GM12878 (cell line): ENCODE results near the gene ARMC9. TPM values are rescaled to one million over a fixed set of nuclear protein-coding genes. Genes with fewer than 3 reads are reported as not detected.

Experiments
- ATAC-seq: fragments of 200-7000 bp; cut with Tn5 transposase; 3 replicates; pipeline ENCODE4 v1.9.1; 2020; ENCODE audit warnings: mild to moderate bottlenecking, moderate library complexity
- BruUV-seq: library from RNA; stranded (reverse); fragments of 400-500 nt; replicated peaks from 2 replicates; lab custom pipeline; 2021; lab: Mats Ljungman, UMichigan
- CTCF ChIA-PET: fragments of 300-600 bp; sonication (Branson Sonifier 250); formaldehyde crosslinking; extraction: SDS; loops from one replicate; lab custom pipeline; 2021; ENCODE audit warnings: inconsistent platforms; lab: Yijun Ruan, JAX
- POLR2A ChIA-PET: fragments of 350-600 bp; formaldehyde crosslinking; extraction: SDS; loops from one replicate; lab custom pipeline; 2021; ENCODE audit warnings: inconsistent platforms; lab: Charles Lee
- RAD21 ChIA-PET: fragments of 300-600 bp; sonication (Branson Sonifier 250); formaldehyde crosslinking; loops from one replicate; lab custom pipeline; 2023; ENCODE audit warnings: antibody characterized with exemption; ENCODE audit not compliant: unreplicated experiment; lab: Charles Lee
- SMC1A ChIA-PET: fragments of 300-600 bp; sonication (Branson Sonifier 250); formaldehyde crosslinking; loops from one replicate; lab custom pipeline; 2023; ENCODE audit not compliant: unreplicated experiment, uncharacterized antibody; lab: Charles Lee
- DNase-seq: peaks from one replicate; pipeline ENCODE4 v3.0.0-alpha.2; 2011; ENCODE audit warnings: low read depth, low spot score
- FAIRE-seq: peaks from 3 replicates; lab custom pipeline; 2011; peaks lifted over from hg19 to GRCh38; lab: Jason Lieb, UNC
- H2AFZ ChIP-seq: 2 replicates; pipeline ENCODE4 v1.6.0; 2011; ENCODE audit warnings: low read depth, low read length, control low read depth; ENCODE audit not compliant: control insufficient read depth
- H3K27ac ChIP-seq: 2 replicates; pipeline ENCODE4 v1.5.1; 2011; ENCODE audit warnings: control low read depth; ENCODE audit not compliant: control insufficient read depth, insufficient read depth
- H3K27me3 ChIP-seq, 2 experiments: replicated peaks in 1 of 2; 2 replicates each; pipeline versions ENCODE4 v1.6.0 to v1.6.1; 2011; ENCODE audit warnings: low read length in 1 of 2; ENCODE audit not compliant: control insufficient read depth in 2 of 2, insufficient read depth in 2 of 2
- H3K36me3 ChIP-seq, 2 experiments: 2 replicates each; pipeline ENCODE4 v1.5.1; 2011; ENCODE audit warnings: low read length in 1 of 2; ENCODE audit not compliant: control insufficient read depth in 2 of 2, insufficient read depth in 2 of 2
- H3K4me1 ChIP-seq: 2 replicates; pipeline ENCODE4 v1.6.1; 2011; ENCODE audit warnings: mild to moderate bottlenecking, low read length, moderate library complexity, mixed read lengths; ENCODE audit not compliant: control insufficient read depth, insufficient read depth
- H3K4me2 ChIP-seq: 2 replicates; pipeline ENCODE4 v1.6.0; 2011; ENCODE audit warnings: control low read depth; ENCODE audit not compliant: control insufficient read depth, insufficient read depth
- H3K4me3 ChIP-seq: fragments of 200-600 bp; sonication (generic); 2 replicates; pipeline ENCODE4 v1.5.1; 2016
- H3K79me2 ChIP-seq: 2 replicates; pipeline ENCODE4 v1.6.0; 2011; ENCODE audit warnings: low read length; ENCODE audit not compliant: control insufficient read depth, insufficient read depth
- H3K9ac ChIP-seq: 2 replicates; pipeline ENCODE4 v1.8.0; 2011; ENCODE audit warnings: low read length, control low read depth, mixed read lengths; ENCODE audit not compliant: control insufficient read depth, insufficient read depth
- H3K9me3 ChIP-seq: replicated peaks from 3 replicates; pipeline ENCODE4 v1.5.1; 2011; ENCODE audit warnings: mild to moderate bottlenecking, low read length; ENCODE audit not compliant: control insufficient read depth, insufficient read depth
- H4K20me1 ChIP-seq: 2 replicates; pipeline ENCODE4 v1.6.0; 2011; ENCODE audit not compliant: control insufficient read depth, insufficient read depth
- BCL3 ChIP-seq: IDR thresholded peaks from 2 replicates; pipeline ENCODE4 v1.6.1; 2011; ENCODE audit warnings: borderline replicate concordance, low read depth, mild to moderate bottlenecking, moderate library complexity, low read length; ENCODE audit not compliant: insufficient read depth, poor library complexity, severe bottlenecking
- CHD2 ChIP-seq: IDR thresholded peaks from 2 replicates; pipeline ENCODE4 v1.6.1; 2011; ENCODE audit warnings: low read depth, low read length, improper control_type of control experiment, borderline replicate concordance
- POLR2AphosphoS5 ChIP-seq: IDR thresholded peaks from 2 replicates; pipeline ENCODE4 v1.6.1; 2011; ENCODE audit warnings: mild to moderate bottlenecking, low read length, inconsistent platforms
- PRDM15 ChIP-seq: fragments of 450-650 bp; formaldehyde crosslinking; IDR thresholded peaks from 2 replicates; pipeline ENCODE4 v1.4.0; 2020; ENCODE audit warnings: mild to moderate bottlenecking, moderate library complexity
- RAD21 ChIP-seq: IDR thresholded peaks from 2 replicates; pipeline ENCODE4 v1.6.1; 2011; ENCODE audit warnings: mild to moderate bottlenecking, low read depth, low read length, moderate library complexity; ENCODE audit not compliant: insufficient read depth
- ZBED1 ChIP-seq: IDR thresholded peaks from 2 replicates; pipeline ENCODE4 v1.6.1; 2016; ENCODE audit warnings: borderline replicate concordance
- ZBTB11 ChIP-seq: fragments of 450-650 bp; formaldehyde crosslinking; IDR thresholded peaks from 2 replicates; pipeline ENCODE4 v1.5.0; 2022; ENCODE audit warnings: mild to moderate bottlenecking, missing genetic modification characterization
- ZBTB40 ChIP-seq: fragments of 450-650 bp; IDR thresholded peaks from 2 replicates; pipeline ENCODE4 v1.6.1; 2016; ENCODE audit warnings: mild to moderate bottlenecking, moderate library complexity, borderline replicate concordance
- WGBS: methylation state at CpG from one replicate; pipeline ENCODE4 v1.1.6; 2016; ENCODE audit warnings: low lambda C conversion rate; ENCODE audit not compliant: insufficient replicate concordance, insufficient coverage; ENCODE audit errors: missing lambda C conversion rate; 5-methylcytosine and 5-hydroxymethylcytosine counted together
- in situ Hi-C: fragments of 300-500 bp; cut with MboI; formaldehyde crosslinking; loops from 9 replicates; pipeline ENCODE4 v1.14.3; 2018; ENCODE audit warnings: mixed read lengths
- intact Hi-C: fragments of 100-400 bp; cut with micrococcal nuclease; formaldehyde crosslinking; loops from one replicate; pipeline ENCODE4 v1.14.2; 2022; ENCODE audit not compliant: unreplicated experiment
- polyA plus RNA-seq, 11 experiments: library from polyadenylated mRNA; depleted of rRNA in 4 of 11; unstranded in 6 of 11; stranded (reverse) in 5 of 11; fragments of >200 nt; fragmentation: Nextera tagmentation in 4 of 11; fragmentation: Illumina TruSeq in 1 of 11; extraction: Ambion mirVana in 4 of 11; extraction: Trizol in 1 of 11; gene quantifications; 1 replicate in 1 of 11; 2 replicates in 10 of 11; pipeline versions ENCODE4 v1.2.1 to v1.2.3, GENCODE V29; 2011 to 2016; ENCODE audit warnings: inconsistent platforms in 2 of 11, missing spikeins in 2 of 11, low read depth in 1 of 11
- total RNA-seq, 4 experiments: library from RNA; depleted of rRNA in 3 of 4; stranded (reverse); fragments of >200 nt in 3 of 4; fragmentation: Illumina TruSeq in 1 of 4; extraction: Trizol in 1 of 4; gene quantifications; 2 replicates each; pipeline versions ENCODE4 v1.2.1 to v1.2.3, GENCODE V29; 2013 to 2021

Gene ARMC9
- total and polyA plus RNA-seq, 10 of the 15 experiments (the other 5 are each of a cell fraction or from before 2014, with no cell fraction given), result 3.8 to 21.8 (median 10.4) TPM

GRCh38 chr2:231336236-231336635, 137.8 kb downstream of the ARMC9 start (continued):
- no peak for TF ChIP-seq POLR2AphosphoS5
- TF ChIP-seq BCL3, result no peak

GRCh38 chr2:231336700-231337099, 138.3 kb downstream of the ARMC9 start:
- H3K36me3 ChIP-seq, result peaks cover 0 to 4% of the 10 kb centered on the region in 2 experiments; a peak in 2 of 4 replicates
- ChIA-PET POLR2A (no interaction called here), CTCF (no interaction called here), RAD21 (no interaction called here)
- no peak overlapping the region for H3K27ac ChIP-seq
- in situ Hi-C loops (no loop called here), intact Hi-C loops (no loop called here)
- FAIRE-seq, result no peak
- no peak for ATAC-seq
- H3K4me3 ChIP-seq, result no peak overlapping the region
- H3K79me2 ChIP-seq, result no peaks in the 10 kb centered on the region
- H4K20me1 ChIP-seq, result no peaks in the 10 kb centered on the region
- H3K4me2 ChIP-seq, result no peak overlapping the region
- no peaks in the 10 kb centered on the region for H3K9me3 ChIP-seq
- no TSS peak for BruUV-seq
- no peak for TF ChIP-seq ZBTB40
- TF ChIP-seq ZBED1, result no peak
- TF ChIP-seq PRDM15 (CRISPR knock-in tag), result no peak
- TF ChIP-seq RAD21, result no peak
- TF ChIP-seq CHD2, result no peak
- TF ChIP-seq ZBTB11 (CRISPR knock-in tag), result no peak
- TF ChIP-seq, all 136 proteins: peak for 0
- Histone ChIP-seq H3K4me1 (no peaks in the 10 kb centered on the region), H3K9ac (no peak overlapping the region), H3K27me3 (no peaks in the 10 kb centered on the region), H2AFZ (no peak overlapping the region)
- 55% methylated on average over 5 of the region's 5 CpGs for WGBS
- DNase-seq, result no peak
- SMC1A ChIA-PET, result no interaction called here
